Left kidney (tissue), 1 donor: ENCODE measurements around the gene TMEM221. TPM values are rescaled to one million over a fixed set of nuclear protein-coding genes. Genes with fewer than 3 reads are reported as not detected.

Source experiments
- polyA plus RNA-seq: library from polyadenylated mRNA; unstranded; fragments of 120-200 nt; gene quantifications from one replicate; pipeline ENCODE4 v1.2.1, GENCODE V29; 2013; ENCODE audit not compliant: insufficient read length

TMEM221 gene
- polyA plus RNA-seq, 1 donor = 2.9 TPM

Other genes starting within 250 kb of the TMEM221 start
- gene USE1, start 233.3 kb downstream of the TMEM221 start, polyA plus RNA-seq = 25.1 TPM
- 18.4 TPM for gene OCEL1, start 222.4 kb downstream of the TMEM221 start, polyA plus RNA-seq
- 33.4 TPM for gene NR2F6, start 202.7 kb downstream of the TMEM221 start, polyA plus RNA-seq
- 5.4 TPM for gene USHBP1, start 183.9 kb downstream of the TMEM221 start, polyA plus RNA-seq
- gene BABAM1, start 181.2 kb downstream of the TMEM221 start, polyA plus RNA-seq = 98.8 TPM
- gene ANKLE1, start 166.8 kb downstream of the TMEM221 start, polyA plus RNA-seq = 1.5 TPM
- gene ABHD8, start 145.2 kb downstream of the TMEM221 start, polyA plus RNA-seq = 7.2 TPM
- gene MRPL34, start 142.8 kb downstream of the TMEM221 start, polyA plus RNA-seq = 43.5 TPM
- 29.3 TPM for gene DDA1, start 139.1 kb downstream of the TMEM221 start, polyA plus RNA-seq
- 13.3 TPM for gene ANO8, start 113.8 kb downstream of the TMEM221 start, polyA plus RNA-seq
- gene GTPBP3, start 111.1 kb downstream of the TMEM221 start, polyA plus RNA-seq = 25.1 TPM
- gene PLVAP, start 71.3 kb downstream of the TMEM221 start, polyA plus RNA-seq = 123 TPM
- gene CCDC194, start 54.5 kb downstream of the TMEM221 start, polyA plus RNA-seq = 4.5 TPM
- gene BST2, start 43.0 kb downstream of the TMEM221 start, polyA plus RNA-seq = 104 TPM
- gene MVB12A, start 28.6 kb downstream of the TMEM221 start, polyA plus RNA-seq = 50.5 TPM
- gene NXNL1, start 12.3 kb upstream of the TMEM221 start, polyA plus RNA-seq = 0.35 TPM
- 13.9 TPM for gene SLC27A1, start 21.9 kb upstream of the TMEM221 start, polyA plus RNA-seq
- gene PGLS, start 63.0 kb upstream of the TMEM221 start, polyA plus RNA-seq = 54.6 TPM
- gene COLGALT1, start 107.0 kb upstream of the TMEM221 start, polyA plus RNA-seq = 51.0 TPM
- gene UNC13A, start 239.7 kb upstream of the TMEM221 start, polyA plus RNA-seq = 0.33 TPM